Liver (tissue), 9 donors: ENCODE measurements around the gene SS18L1. TPM values are rescaled to one million over a fixed set of nuclear protein-coding genes. Genes with fewer than 3 reads are reported as not detected.

Experiments
- DNase-seq: peaks from one replicate; pipeline ENCODE4 v3.0.0-alpha.2; 2017; ENCODE audit warnings: low spot score
- H3K27ac ChIP-seq, 2 donors: one replicate each; pipeline ENCODE4 v1.7.0; 2013; ENCODE audit warnings: inconsistent platforms in 2 of 2, low read length in 2 of 2, control low read depth in 1 of 2, low read depth in 1 of 2, mild to moderate bottlenecking in 1 of 2
- H3K27me3 ChIP-seq, 4 donors: one replicate each; pipeline versions ENCODE4 v1.6.1 to v1.7.0; 2013; ENCODE audit warnings: low read length in 3 of 4, inconsistent platforms in 1 of 4, mild to moderate bottlenecking in 1 of 4, moderate library complexity in 1 of 4; ENCODE audit not compliant: control insufficient read depth in 4 of 4, insufficient read depth in 4 of 4
- H3K36me3 ChIP-seq, 4 donors: one replicate each; pipeline versions ENCODE4 v1.6.1 to v1.7.0; 2013; ENCODE audit warnings: low read length in 3 of 4, mild to moderate bottlenecking in 3 of 4, low read depth in 1 of 4, moderate library complexity in 1 of 4; ENCODE audit not compliant: control insufficient read depth in 4 of 4, insufficient read depth in 3 of 4
- H3K4me1 ChIP-seq, 4 donors: one replicate each; pipeline versions ENCODE4 v1.6.1 to v1.7.0; 2013; ENCODE audit warnings: low read length in 3 of 4, mild to moderate bottlenecking in 3 of 4, moderate library complexity in 1 of 4; ENCODE audit not compliant: control insufficient read depth in 4 of 4, insufficient read depth in 4 of 4
- H3K4me3 ChIP-seq, 3 donors: one replicate each; pipeline versions ENCODE4 v1.6.1 to v1.7.0; 2013; ENCODE audit warnings: low read length in 3 of 3, control low read depth in 1 of 3, low read depth in 1 of 3, mild to moderate bottlenecking in 1 of 3
- H3K9ac ChIP-seq, 2 donors: one replicate each; pipeline ENCODE4 v1.7.0; 2013; ENCODE audit warnings: low read length in 2 of 2, mild to moderate bottlenecking in 2 of 2, moderate library complexity in 2 of 2, control low read depth in 1 of 2, low read depth in 1 of 2
- H3K9me3 ChIP-seq, 4 donors: one replicate each; pipeline versions ENCODE4 v1.6.1 to v1.7.0; 2013; ENCODE audit warnings: low read length in 3 of 4; ENCODE audit not compliant: control insufficient read depth in 4 of 4
- ATF3 ChIP-seq: IDR thresholded peaks from 2 replicates; pipeline ENCODE4 v1.6.1; 2016; ENCODE audit warnings: antibody characterized with exemption
- CTCF ChIP-seq: fragments of 150-350 bp; IDR thresholded peaks from 2 replicates; pipeline ENCODE4 v1.5.1; 2017; ENCODE audit warnings: improper control_type of control experiment, low read depth, low read length; ENCODE audit not compliant: missing input control
- EGR1 ChIP-seq, 2 donors: IDR thresholded peaks; 2 replicates each; pipeline ENCODE4 v1.6.1; 2016 to 2018; ENCODE audit warnings: antibody characterized with exemption in 2 of 2, low read depth in 2 of 2
- FOXA2 ChIP-seq: IDR thresholded peaks from 2 replicates; pipeline ENCODE4 v1.6.1; 2016; ENCODE audit warnings: antibody characterized with exemption
- GABPA ChIP-seq, 2 donors: IDR thresholded peaks in 1 of 2; conservative IDR thresholded peaks in 1 of 2; 2 replicates each; pipeline ENCODE4 v1.6.1; 2016; ENCODE audit warnings: antibody characterized with exemption in 2 of 2, mild to moderate bottlenecking in 1 of 2, moderate library complexity in 1 of 2
- HNF4A ChIP-seq, 2 donors: conservative IDR thresholded peaks; 2 replicates each; pipeline ENCODE4 v1.6.1; 2016; ENCODE audit warnings: antibody characterized with exemption in 2 of 2, mild to moderate bottlenecking in 2 of 2
- HNF4G ChIP-seq: IDR thresholded peaks from 2 replicates; pipeline ENCODE4 v1.6.1; 2016; ENCODE audit warnings: antibody characterized with exemption
- JUND ChIP-seq, 2 donors: IDR thresholded peaks; 2 replicates each; pipeline ENCODE4 v1.6.1; 2016; ENCODE audit warnings: antibody characterized with exemption in 2 of 2
- NR2F2 ChIP-seq: IDR thresholded peaks from 2 replicates; pipeline ENCODE4 v1.6.1; 2016; ENCODE audit warnings: antibody characterized with exemption
- RAD21 ChIP-seq, 2 donors: IDR thresholded peaks; 2 replicates each; pipeline ENCODE4 v1.6.1; 2016; ENCODE audit warnings: antibody characterized with exemption in 2 of 2, mild to moderate bottlenecking in 2 of 2
- REST ChIP-seq: IDR thresholded peaks from 2 replicates; pipeline ENCODE4 v1.6.1; 2016; ENCODE audit warnings: antibody characterized with exemption, mild to moderate bottlenecking
- RXRA ChIP-seq, 2 donors: IDR thresholded peaks; 2 replicates each; pipeline ENCODE4 v1.6.1; 2017 to 2018; ENCODE audit warnings: antibody characterized with exemption in 2 of 2, mild to moderate bottlenecking in 1 of 2
- TAF1 ChIP-seq: conservative IDR thresholded peaks from 2 replicates; pipeline ENCODE4 v1.6.1; 2016; ENCODE audit warnings: antibody characterized with exemption, mild to moderate bottlenecking
- YY1 ChIP-seq: IDR thresholded peaks from 2 replicates; pipeline ENCODE4 v1.6.1; 2016; ENCODE audit warnings: antibody characterized with exemption, mild to moderate bottlenecking
- WGBS: extraction: QIAGEN DNeasy Blood & Tissue Kit; methylation state at CpG from one replicate; pipeline ENCODE4 v1.1.7; 2013; 5-methylcytosine and 5-hydroxymethylcytosine counted together
- polyA plus RNA-seq, 2 donors: library from polyadenylated mRNA; stranded (reverse) in 1 of 2; unstranded in 1 of 2; fragments of 200-250 nt in 1 of 2; fragments of >200 nt in 1 of 2; fragmentation: Nextera tagmentation in 1 of 2; extraction: Ambion mirVana in 1 of 2; gene quantifications; one replicate each; pipeline versions ENCODE4 v1.2.1 to v1.2.3, GENCODE V29; 2013 to 2015
- total RNA-seq, 2 donors: library from RNA; depleted of rRNA; stranded (reverse); fragments of >200 nt; gene quantifications; one replicate each; pipeline ENCODE4 v1.2.3, GENCODE V29; 2014
- TF ChIP-seq, protein P1 (sequence below): IDR thresholded peaks from 2 replicates; pipeline ENCODE4 v1.6.1; 2016; ENCODE audit warnings: antibody characterized with exemption
- donor health status: healthy.
- donor health status: healthy.
- donor health status: healthy.
- donor health status: healthy.
- donor health status: healthy.

The SS18L1 gene
- total and polyA plus RNA-seq, 4 donors = 6.1 to 24.3 (median 16.7) TPM

GRCh38 chr20:62105592-62105991, 38.0 kb upstream of the SS18L1 start:
- no peaks in the 10 kb centered on the region for H3K36me3 ChIP-seq
- no peak overlapping the region for H3K9ac ChIP-seq
- no peak for DNase-seq
- peaks cover 0 to 4% (median 0%) of the 10 kb centered on the region in 4 donors for H3K27me3 ChIP-seq
- no peaks in the 10 kb centered on the region for H3K4me1 ChIP-seq
- no peak overlapping the region for H3K27ac ChIP-seq
- H3K9me3 ChIP-seq = peaks cover 14 to 31% (median 25%) of the 10 kb centered on the region in 4 donors
- no peak overlapping the region for H3K4me3 ChIP-seq
- 94% methylated on average over 5 of the region's 5 CpGs for WGBS
- TF ChIP-seq, protein P1, sequence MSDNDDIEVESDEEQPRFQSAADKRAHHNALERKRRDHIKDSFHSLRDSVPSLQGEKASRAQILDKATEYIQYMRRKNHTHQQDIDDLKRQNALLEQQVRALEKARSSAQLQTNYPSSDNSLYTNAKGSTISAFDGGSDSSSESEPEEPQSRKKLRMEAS = no peak
- no peak for TF ChIP-seq GABPA (IDR thresholded peaks at IDR 0.05 in 1 of 2, conservative IDR thresholded peaks at IDR 0.05 in 1 of 2)
- no peak for TF ChIP-seq REST
- no peak for TF ChIP-seq CTCF
- no peak for TF ChIP-seq HNF4A (conservative IDR thresholded peaks at IDR 0.05)

DNA sequence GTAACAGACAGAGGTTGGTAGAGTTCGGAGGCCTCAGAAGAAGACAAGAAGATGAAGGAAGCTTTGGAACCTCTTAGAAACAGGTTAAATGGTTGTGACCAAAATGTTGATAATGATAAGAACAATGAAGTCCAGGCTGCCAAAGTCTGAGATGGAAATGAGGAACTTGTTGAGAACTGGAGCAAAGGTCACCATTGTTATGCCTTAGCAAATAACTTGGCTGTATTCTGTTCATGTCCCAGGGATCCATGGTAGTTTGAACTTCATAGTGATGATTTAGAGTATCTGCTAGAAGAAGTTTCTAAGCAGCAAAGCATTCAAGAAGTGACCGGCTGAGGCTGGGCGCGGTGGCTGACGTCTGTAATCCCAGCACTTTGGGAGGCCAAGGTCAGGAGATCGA, 32.4 kb upstream of the SS18L1 start:
- no peaks in the 10 kb centered on the region for H3K27me3 ChIP-seq
- no peak overlapping the region for H3K27ac ChIP-seq
- H3K9ac ChIP-seq = no peak overlapping the region
- WGBS = 95% methylated on average over 6 of the region's 6 CpGs
- peaks cover 20 to 43% (median 32%) of the 10 kb centered on the region in 4 donors for H3K9me3 ChIP-seq
- H3K4me3 ChIP-seq = no peak overlapping the region
- no peak for DNase-seq
- H3K4me1 ChIP-seq = no peaks in the 10 kb centered on the region
- H3K36me3 ChIP-seq = no peaks in the 10 kb centered on the region
- no peak for TF ChIP-seq GABPA (IDR thresholded peaks at IDR 0.05 in 1 of 2, conservative IDR thresholded peaks at IDR 0.05 in 1 of 2)

DNA sequence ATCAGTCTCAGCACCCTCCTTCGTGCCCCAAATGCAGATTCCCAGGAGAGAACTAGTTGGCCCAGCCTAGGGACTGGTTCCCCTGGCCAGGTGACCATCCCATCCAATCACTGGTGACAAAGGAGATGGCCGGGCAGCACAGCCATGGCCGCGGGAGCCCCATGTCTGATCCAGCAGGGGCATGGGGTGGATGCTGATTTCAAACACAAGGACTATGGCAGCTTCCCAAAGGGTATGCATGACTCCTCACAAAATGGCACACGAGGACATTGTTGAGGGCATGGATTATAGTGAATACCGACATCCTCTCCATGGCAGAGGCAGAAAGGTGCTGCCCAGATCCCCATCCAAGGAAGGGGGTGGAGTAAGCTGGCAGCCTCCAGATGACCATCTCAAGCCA, 31.2 kb upstream of the SS18L1 start:
- peaks cover 17 to 40% (median 29%) of the 10 kb centered on the region in 4 donors for H3K9me3 ChIP-seq
- H3K4me1 ChIP-seq = no peaks in the 10 kb centered on the region
- no peak overlapping the region for H3K9ac ChIP-seq
- H3K4me3 ChIP-seq = no peak overlapping the region
- 93% methylated on average over 6 of the region's 6 CpGs for WGBS
- no peak overlapping the region for H3K27ac ChIP-seq
- no peaks in the 10 kb centered on the region for H3K36me3 ChIP-seq
- H3K27me3 ChIP-seq = no peaks in the 10 kb centered on the region
- DNase-seq = no peak
- TF ChIP-seq TAF1 (no peak), CTCF (no peak), RXRA (IDR thresholded peaks at IDR 0.05) (no peak), REST (no peak), RAD21 (IDR thresholded peaks at IDR 0.05) (no peak), JUND (IDR thresholded peaks at IDR 0.05) (no peak), HNF4G (no peak), YY1 (no peak), GABPA (IDR thresholded peaks at IDR 0.05 in 1 of 2, conservative IDR thresholded peaks at IDR 0.05 in 1 of 2) (no peak), ATF3 (no peak), EGR1 (IDR thresholded peaks at IDR 0.05; ENCODE audit: low read depth in 2 of 2) (no peak), FOXA2 (no peak), NR2F2 (no peak)
